GM10847 (cell line): Measurements from ENCODE around the gene CENPE.

Source experiments
- POLR2A ChIP-seq: IDR thresholded peaks from 2 replicates; pipeline ENCODE4 v1.6.1; 2011; ENCODE audit not compliant: insufficient read length; ENCODE audit errors: extremely low read depth

Gene CENPE

DNA sequence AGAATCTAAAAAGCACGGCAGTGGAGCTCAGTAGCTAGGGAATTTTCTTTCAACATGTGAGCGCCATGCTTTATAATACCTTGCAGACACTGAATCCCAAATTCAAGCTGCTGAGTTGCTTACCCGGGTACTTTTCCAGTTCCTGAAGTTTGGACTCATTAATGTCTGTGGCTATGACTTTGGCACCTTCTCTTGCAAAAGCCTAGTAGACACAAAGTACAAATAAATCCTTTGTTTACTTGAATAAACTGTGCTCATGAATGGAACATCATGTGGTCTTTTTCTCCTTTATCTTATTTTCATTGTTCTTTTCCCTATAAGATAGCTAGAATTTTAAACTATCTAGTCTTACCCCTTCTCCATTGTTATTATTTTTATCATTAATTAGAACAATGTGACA is 103.1 kb downstream of the CENPE start:
- TF ChIP-seq POLR2A: no peak

GRCh38 chr4:103092245-103092644 is 105.9 kb downstream of the CENPE start:
- TF ChIP-seq POLR2A: no peak

DNA sequence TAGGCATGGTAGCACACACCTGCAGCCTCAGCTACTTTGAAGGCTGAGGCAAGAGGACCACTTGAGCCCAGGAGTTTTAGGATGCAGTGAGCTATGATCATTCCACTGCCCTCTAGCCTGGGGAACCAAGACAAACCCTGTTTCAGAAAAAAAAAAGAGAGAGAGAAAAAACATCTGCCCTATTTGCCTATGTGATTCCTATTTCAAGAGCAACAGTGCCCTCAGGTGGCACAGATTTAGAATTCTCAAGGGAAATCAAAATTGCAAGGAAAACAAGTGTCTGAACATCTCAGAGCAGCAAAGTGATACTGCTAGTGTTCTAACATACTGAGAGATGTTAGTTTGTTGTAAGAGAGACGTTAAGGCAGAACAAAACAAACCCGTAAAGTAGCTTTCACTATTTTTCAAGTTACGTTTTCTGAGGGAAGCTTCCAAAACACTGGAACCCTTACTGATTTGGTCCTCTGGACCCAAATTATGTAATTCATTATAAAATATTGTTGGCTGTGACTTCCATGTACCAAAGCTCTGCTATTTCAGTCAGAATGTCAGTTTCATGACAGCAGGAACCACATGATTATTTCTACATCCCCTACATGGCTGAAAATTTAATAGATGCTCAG is 106.4 kb downstream of the CENPE start:
- TF ChIP-seq POLR2A: no peak

DNA sequence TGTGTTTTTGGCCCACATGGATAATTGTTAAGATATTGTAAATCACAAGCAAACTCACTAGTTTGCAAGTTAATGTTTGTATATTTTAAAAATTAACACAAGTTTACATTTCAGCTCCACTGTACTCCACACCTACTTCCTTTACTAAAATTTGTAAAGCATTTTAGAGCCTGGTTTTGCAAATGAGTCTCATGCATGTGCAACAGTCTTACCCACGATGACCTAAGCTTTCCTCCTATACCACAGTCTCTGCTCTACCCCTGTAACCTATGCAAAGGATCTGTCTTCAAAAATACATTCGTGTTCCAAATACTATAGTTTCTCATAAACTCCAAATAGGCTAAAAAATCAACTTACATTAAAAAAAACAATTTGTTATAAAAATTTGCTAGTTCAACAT is 108.7 kb downstream of the CENPE start:
- no peak for TF ChIP-seq POLR2A

DNA sequence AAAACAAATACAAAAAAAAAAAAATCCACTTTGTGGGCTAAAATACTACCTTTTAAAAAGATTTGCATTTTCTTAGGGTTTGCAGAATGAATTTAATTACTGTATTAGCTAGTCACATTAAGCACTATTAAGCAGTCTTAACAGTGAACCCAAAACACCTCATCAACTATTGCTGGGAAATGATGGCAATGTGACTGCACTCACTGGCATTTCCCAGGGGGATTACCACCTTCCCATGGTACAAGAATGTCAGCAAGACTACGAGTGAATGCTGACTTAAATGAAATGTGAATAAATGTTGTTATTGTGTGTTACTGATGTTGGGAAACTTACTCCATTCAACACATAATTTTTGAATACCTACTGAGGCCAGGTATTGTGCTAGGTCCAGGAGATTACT is 111.6 kb downstream of the CENPE start:
- no peak for TF ChIP-seq POLR2A

GRCh38 chr4:103085555-103086196 is 112.5 kb downstream of the CENPE start:
- no peak for TF ChIP-seq POLR2A

GRCh38 chr4:103079621-103080020 is 118.5 kb downstream of the CENPE start:
- TF ChIP-seq POLR2A: no peak

DNA sequence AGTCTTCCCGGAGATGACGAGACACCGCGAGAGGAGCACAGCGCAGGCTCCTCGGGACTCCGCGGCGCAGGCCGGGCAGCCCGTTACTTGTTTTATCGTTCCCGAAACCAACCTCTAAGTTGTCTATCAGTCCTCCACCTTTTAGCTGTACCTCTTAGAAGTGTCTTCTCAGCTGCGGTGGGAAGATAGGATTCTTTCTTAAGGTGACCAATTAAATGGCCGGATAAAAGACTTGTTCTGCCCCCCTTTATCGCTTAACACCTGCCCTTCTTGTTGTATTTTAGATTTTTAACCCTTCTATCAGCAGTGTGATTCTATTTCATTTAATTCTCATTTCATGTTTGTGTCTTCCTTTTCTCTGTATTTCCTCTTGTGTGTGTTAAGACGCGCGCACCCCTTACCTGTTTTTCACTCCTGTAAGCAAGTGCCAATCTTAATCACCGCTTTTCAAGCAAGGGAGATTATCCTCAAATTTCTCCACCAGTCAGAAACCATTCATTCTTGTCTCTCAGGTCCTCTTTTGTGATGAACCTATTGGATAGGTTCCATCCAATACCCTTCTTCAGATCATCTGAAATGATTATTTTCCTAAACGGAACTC is 121.3 kb downstream of the CENPE start, which contains the start of gene SLC9B2:
TSS of gene SLC9B2 (minus strand) at position 15 of the 601 bp plus-strand sequence. CDS start 9,211 bp downstream, outside the sequence.
- no peak for TF ChIP-seq POLR2A

GRCh38 chr4:103075894-103076746 is 122.0 kb downstream of the CENPE start:
- TF ChIP-seq POLR2A: no peak

DNA sequence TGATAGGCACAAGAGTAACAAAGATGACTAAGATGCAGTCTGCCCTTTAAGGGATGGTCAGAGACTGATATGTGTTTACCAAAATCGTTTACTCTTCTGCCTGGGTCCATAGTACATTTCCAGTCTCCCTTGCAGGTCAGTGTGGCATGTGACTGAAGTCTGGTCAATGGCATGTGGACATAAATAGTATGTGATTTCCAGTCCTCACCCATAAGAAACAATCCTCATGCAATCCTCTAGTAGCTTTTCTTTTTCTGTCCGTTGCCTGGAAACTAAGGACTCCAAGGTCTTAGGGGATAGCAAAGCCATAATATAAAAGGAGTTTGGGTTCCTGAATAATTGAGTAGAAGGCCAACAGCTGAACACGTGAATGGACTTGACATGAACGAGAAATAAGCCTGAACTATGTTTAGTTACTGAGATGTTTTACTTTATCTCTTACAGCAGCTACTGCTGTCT is 122.7 kb downstream of the CENPE start:
- no peak for TF ChIP-seq POLR2A

DNA sequence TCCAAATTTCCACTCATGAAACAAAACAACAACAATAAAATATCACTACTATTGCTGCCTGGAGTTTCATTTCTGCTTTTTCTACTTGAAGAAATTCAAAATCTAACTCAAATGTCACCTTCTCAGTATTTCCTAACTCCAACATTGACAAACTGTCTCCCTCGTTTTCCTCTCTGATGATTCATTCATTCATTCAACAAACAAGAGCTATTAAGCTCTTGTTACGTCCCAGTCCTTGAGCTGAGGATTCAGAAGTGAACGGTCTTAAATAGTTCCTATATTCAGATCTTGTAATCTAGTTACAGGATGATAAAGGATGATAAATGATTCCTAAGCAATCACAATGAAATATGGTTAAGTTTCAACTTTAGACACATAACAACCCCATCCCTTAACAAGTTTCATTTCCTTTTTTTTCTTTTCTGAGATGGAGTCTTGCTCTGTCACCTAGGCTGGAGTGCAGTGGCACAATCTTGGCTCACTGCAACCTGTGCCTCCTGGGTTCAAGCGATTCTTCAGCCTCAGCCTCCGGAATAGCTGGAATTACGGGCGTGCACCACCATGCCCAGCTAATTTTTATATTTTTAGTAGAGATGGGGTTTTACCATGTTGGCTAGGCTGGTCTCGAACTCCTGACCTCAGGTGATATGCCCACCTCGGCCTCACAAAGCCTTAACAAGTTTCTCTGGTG is 123.3 kb downstream of the CENPE start:
- no peak for TF ChIP-seq POLR2A

- no peak for TF ChIP-seq POLR2A
These were observed 124.2 kb downstream of the CENPE start for GRCh38 chr4:103073792-103074438.

DNA sequence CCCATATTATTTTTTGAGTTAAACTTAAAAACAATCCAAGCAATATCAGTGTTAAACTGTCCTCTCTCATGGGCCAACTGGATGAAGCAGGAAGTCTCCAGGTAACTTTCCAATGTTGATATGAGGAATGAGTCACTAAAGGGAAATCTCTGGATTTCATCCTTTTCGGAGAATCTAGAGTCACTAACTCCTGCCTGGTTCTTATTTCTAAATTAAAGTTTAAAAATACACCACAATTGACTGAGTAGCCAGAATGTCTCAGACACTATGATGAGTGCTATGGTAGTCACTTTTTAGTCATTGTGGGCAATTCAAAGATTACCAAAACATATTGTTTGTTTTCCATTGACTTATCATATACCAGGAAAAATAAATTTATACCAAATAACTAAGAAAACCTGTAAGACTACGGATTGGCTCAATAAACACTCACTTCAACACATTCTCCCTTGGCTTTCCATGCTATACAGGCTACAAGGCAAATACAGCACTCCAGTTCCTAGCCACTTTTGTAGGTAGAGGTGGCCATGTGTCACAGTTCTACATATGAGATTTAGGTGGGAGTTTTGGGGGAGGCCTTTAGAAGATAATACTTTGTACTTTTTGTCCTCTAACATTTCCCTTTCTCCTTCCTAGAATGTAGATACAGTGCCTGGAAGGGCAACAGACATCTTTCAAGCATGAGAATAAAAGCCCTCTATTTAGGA is 130.1 kb downstream of the CENPE start:
- TF ChIP-seq POLR2A: no peak
